Stimulated activated CD4-positive, alpha-beta T cell treated with anti-CD3 and anti-CD28 coated beads, Interleukin-2, amount 100 ng/mL, for 24 hours (primary cell): ENCODE data around the gene TADA3.
"Not testable (repeated sequence)": the region's sequence is repeated elsewhere in the genome, so short reads cannot be mapped to it uniquely, and the experiment has no call there.

Source experiments
- DNase-seq, 2 donors: peaks; one replicate each; pipeline ENCODE4 v3.0.0-alpha.2; 2020

TADA3 gene

DNA sequence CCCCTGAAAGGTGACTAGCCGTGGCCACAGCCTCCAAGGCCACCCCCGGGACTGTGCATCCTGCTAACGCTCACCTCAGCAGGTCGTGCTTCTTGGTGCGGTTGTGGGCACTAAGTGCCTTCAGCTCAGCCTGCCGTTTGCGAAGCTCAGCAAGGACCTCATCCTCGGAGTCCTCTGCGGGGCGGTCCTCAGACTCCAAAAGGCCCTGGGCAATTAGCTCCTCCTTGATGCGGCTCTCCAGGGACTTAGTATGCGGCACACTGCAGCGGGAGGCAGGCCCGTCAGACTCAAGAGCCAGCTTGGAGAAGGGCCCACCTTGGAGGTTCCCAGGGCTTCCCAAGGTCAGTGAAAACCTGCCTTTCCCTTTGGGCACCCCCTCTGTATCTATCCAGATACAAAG is 8.3 kb downstream of the TADA3 start:
- no peak for DNase-seq

GRCh38 chr3:9782770-9783169 is 9.5 kb downstream of the TADA3 start:
- no peak for DNase-seq

DNA sequence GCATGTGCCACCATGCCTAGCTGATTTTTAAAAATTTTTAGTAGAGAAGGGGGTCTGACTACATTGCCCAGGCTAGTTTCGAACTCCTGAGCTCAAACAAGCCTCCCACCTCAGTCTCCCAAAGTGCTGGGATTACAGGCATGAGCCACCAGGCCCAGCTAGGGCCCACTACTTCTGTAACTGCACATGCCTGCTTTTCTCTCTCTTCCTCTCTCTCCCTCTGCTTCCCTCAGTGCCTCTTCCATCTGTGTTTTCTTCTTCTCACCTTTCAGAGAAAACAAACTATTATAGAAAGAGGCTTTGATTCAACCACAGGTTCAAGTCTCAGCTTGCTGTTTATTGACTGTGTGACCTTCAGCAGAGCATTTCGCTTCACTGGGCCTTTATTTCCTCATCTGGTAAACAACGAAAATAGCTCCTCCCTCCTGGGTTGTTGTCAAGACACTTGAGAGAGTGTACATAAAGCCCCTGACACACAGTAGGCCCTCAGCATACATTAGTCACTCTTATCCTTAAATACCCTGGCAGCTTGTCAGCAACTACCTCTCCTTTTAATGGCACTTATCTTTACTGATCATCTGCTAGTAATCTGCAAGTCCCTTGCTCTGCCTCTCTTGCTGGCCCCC is 10.2 kb downstream of the TADA3 start:
- no peak for DNase-seq

- no peak for DNase-seq
These were observed 10.7 kb downstream of the TADA3 start for GRCh38 chr3:9781551-9781950.

DNA sequence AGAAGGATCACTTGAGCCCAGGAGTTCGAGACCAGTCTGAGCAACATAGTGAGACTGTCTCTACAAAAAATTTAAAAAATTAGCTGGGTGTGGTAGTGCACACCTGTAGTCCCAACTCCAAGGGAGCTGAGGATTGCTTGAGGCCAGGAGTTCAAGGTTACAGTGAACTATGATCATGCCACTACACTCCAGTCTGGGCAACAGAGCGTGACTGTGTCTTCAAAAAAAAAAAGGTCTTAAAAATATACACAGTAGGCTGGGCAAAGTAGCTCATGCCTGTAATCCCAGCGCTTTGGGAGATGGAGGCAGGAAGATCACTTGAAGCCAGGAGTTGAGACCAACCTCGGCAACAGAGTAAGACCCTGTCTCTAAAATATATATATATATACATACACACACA is 11.4 kb downstream of the TADA3 start:
- DNase-seq, result no peak

- DNase-seq, result no peak
These were observed 11.8 kb downstream of the TADA3 start for GRCh38 chr3:9780458-9780812.

GRCh38 chr3:9779721-9780457 is 12.4 kb downstream of the TADA3 start:
- DNase-seq, result peak in 1 of 2 donors; percentile 41

- no peak for DNase-seq
These were observed 13.1 kb downstream of the TADA3 start for GRCh38 chr3:9779075-9779593.

DNA sequence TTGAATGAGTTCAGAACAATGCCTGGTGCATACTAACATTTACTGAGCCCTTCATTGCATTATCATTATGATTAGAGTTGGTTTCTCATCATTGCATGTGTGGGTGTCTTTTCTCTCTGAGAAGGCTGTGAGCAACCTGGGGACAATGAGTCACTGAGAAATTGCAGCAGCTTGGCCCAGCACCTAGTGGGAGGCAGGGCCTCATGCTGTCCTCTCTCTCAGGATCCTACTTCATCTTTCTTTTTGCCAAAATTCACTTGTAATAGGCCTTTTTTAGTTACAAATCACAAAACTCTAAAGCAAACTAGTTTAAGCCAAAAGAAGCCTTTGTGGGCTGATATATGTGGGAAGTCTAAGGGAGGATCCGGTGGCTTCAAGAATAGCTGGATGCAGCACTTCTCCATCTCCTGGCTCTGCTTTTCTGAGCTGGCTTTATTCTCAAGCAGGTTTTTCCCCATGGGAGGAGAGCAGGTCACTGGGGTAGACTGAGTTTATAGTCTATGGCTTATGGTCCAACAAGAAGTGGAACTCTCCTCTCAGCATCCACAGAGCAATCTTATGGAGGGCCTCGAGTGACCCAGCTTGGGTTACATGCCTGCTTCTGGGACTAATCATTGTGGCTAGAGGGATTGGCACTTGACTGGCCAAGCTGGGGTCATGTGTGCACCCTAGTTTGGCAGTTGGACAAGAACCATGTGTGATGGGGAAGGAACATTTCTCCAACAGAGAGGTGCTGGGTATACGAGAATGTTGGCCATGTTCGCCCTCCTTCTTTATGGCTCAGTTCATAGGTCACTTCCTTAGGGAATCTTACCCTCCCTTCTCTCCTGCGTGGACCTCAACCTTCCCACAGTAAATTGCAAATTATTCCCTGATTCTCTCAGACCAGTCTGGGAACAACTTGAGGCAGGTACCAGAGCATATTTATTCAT is 13.9 kb downstream of the TADA3 start:
- peak; percentile 67 to 75 for DNase-seq

DNA sequence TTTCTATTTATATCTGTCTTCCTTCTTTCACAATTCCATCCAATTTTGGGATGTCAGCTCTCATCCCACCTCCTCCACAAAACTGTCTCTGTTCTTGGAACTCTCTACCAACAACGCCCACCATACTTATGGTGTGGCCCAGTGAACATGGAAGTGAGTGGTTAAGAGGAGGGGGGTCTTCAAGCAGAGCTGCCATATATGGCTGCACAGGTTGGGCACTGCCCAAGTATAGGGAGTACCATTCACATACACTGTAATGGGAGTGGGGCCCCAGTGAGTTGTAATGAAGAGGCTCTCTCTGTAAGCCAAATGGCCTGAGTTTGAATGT is 14.6 kb downstream of the TADA3 start:
- DNase-seq, result no peak

- DNase-seq, result peak in 1 of 2 donors; percentile 28
These were observed 15.2 kb downstream of the TADA3 start for GRCh38 chr3:9776896-9777693.

DNA sequence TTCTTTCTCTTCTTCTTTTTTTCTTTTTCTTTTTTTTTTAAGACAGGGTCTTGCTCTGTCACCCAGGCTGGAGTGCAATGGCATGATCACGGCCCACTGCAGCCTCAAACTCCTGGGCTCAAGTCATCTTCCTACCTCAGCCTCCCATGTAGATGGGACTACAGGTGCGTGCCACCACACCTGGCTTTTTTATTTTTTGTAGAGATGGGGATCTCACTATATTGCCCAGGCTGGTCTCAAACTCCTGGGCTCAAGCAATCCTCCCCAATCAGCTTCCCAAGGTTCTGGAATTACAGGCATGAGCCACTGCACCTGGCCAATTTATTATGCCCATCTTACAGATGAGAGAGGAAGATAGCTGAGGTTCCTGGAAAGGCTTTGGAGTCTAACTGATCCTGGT is 21.3 kb downstream of the TADA3 start:
- DNase-seq, result not testable (repeated sequence)

- no peak for DNase-seq
These were observed 21.9 kb downstream of the TADA3 start for GRCh38 chr3:9770276-9770812.

DNA sequence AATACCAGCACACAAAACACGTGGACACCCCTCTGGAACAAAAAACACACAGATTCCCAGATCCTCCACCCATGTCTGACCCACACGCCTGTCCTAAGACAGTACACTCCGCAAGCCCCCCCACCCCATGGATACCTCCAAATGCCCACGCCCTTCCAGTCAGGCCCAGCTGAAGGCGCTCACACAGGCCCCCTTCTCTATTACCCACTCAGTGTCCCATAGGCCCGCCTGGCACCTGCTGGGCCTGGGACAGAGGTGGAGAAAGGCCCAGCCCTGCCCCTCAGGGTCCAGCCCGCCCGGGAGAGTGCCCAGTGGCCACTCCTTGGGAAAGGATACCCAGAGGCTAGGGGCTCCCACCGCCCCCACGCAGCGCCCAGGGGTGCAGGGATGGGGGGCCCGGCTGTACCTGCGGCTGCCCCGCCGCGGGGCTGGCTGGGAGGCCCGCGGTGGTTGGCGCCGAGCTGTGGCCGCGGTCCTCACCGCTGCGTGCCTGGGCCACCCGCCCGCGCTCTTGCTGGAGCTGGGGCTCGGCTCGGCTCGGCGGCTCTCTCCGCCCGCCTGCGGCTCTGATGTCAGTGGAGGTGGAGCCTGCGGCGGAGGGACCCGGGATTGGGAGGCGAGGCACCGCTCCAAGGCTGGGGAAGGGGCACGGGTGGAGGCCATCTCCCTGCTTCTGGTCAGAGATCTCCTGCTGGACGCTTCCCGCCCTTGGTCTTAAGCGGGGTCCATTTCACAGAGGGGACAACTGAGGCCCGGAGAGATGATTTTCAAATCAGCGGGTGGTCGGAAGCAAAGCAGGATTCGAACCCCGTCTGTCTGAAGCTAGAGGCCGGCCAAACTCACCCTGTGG is 22.6 kb downstream of the TADA3 start, which contains the start of gene CAMK1:
Gene CAMK1, minus strand, starts transcription at position 522 of the 850 bp plus-strand sequence. CDS start 2,198 bp downstream, outside the sequence.
- DNase-seq, result peak; percentile 70 to 79

DNA sequence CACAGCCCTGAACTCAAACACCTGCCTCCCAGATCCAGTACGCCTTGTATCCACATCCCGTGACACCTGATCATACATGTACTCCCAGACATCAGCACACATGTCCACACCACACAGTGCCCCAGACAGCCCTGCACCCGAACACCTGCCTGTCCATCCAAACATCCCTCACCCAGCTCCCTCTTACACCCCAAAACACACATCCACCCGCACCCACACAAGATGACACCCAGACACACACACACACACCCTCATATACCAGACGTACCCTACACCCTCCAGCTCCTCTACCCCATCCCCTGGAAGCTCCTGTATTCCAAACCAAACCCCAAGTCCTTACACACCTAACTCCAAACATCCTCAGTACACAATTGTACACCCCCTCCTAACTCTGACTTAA is 23.3 kb downstream of the TADA3 start:
- DNase-seq, result no peak

DNA sequence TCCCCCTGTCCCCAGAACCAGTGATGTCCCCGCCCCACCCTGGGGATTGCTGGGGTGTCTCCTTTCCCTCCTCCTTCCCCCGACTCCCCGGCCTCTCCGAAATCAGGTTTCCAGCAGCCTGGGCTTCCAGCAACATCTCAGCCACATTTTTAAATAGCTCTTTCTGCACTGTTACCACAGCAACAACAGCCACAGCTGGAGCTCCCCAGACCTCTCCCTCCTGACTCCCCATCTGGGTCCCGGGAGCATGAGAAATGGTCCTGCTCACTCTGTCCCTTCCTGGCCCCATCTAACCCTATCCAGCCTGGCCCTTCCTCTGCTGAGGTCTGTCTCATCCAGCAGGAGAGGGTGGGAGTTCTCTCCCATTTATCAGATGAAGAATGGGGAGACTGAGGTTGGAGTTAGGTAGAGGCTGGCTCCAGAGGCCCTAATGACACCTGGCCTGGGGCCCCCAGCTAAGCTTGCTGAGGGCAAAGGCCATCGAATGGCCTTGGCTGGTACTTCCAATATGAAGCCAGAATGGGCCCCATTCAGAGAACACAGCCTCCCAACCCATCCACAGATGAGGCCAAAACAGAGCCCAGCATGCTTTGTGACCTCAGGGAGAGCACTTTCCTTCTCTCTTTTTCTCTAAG is 24.0 kb downstream of the TADA3 start:
- DNase-seq, result no peak

GRCh38 chr3:9767418-9767817 is 24.9 kb downstream of the TADA3 start:
- no peak for DNase-seq

GRCh38 chr3:9765865-9766264 is 26.4 kb downstream of the TADA3 start:
- no peak for DNase-seq

- DNase-seq, result no peak
These were observed 29.4 kb downstream of the TADA3 start for GRCh38 chr3:9762871-9763270.

GRCh38 chr3:9761919-9762318 is 30.4 kb downstream of the TADA3 start:
- DNase-seq, result no peak
